Mucosa of rectum (tissue), 2 donors: Measurements from ENCODE around the gene ETF1.

Experiments used
- H3K27ac ChIP-seq, 2 donors: one replicate each; pipeline ENCODE4 v1.7.0; 2013; ENCODE audit warnings: inconsistent platforms in 2 of 2, low read depth in 2 of 2, low read length in 2 of 2
- H3K27me3 ChIP-seq, 2 donors: one replicate each; pipeline ENCODE4 v1.7.0; 2013; ENCODE audit warnings: low read length in 2 of 2; ENCODE audit not compliant: control insufficient read depth in 2 of 2, insufficient read depth in 2 of 2
- H3K36me3 ChIP-seq, 2 donors: one replicate each; pipeline ENCODE4 v1.7.0; 2013; ENCODE audit warnings: low read length in 2 of 2; ENCODE audit not compliant: control insufficient read depth in 2 of 2, insufficient read depth in 2 of 2
- H3K4me1 ChIP-seq, 2 donors: one replicate each; pipeline ENCODE4 v1.7.0; 2013; ENCODE audit warnings: low read length in 2 of 2, mild to moderate bottlenecking in 1 of 2; ENCODE audit not compliant: control insufficient read depth in 2 of 2, insufficient read depth in 2 of 2
- H3K4me3 ChIP-seq, 2 donors: one replicate each; pipeline ENCODE4 v1.7.0; 2013; ENCODE audit warnings: low read length in 2 of 2
- H3K9ac ChIP-seq, 2 donors: one replicate each; pipeline ENCODE4 v1.7.0; 2013; ENCODE audit warnings: low read length in 2 of 2, low read depth in 1 of 2, mild to moderate bottlenecking in 1 of 2
- H3K9me3 ChIP-seq, 2 donors: one replicate each; pipeline ENCODE4 v1.7.0; 2013; ENCODE audit warnings: low read length in 2 of 2; ENCODE audit not compliant: control insufficient read depth in 2 of 2
- donor health status: healthy.
- donor health status: Normal muscosa, but diverticular disease.

The ETF1 gene

GRCh38 chr5:138542956-138543729 is at the start of gene ETF1:
TSS of gene ETF1 (minus strand) at chr5:138543236. CDS start at chr5:138542918, 318 bp downstream.
- Histone ChIP-seq H3K9ac (peak within 1 kb of the TSS; percentile 97 to 100), H3K4me3 (peak within 1 kb of the TSS; percentile 87 to 98), H3K27me3 (no peaks in the 10 kb centered on the region), H3K27ac (peak within 1 kb of the TSS; percentile 96 to 100), H3K4me1 (peaks cover 26 to 31% of the 10 kb centered on the region in 2 donors), H3K36me3 (peaks cover 6 to 10% of the 10 kb centered on the region in 2 donors), H3K9me3 (no peaks in the 10 kb centered on the region)

GRCh38 chr5:138588013-138588788 is 45.2 kb upstream of the ETF1 start:
- peaks cover 3 to 6% of the 10 kb centered on the region in 2 donors for H3K4me1 ChIP-seq
- no peak overlapping the region for H3K9ac ChIP-seq
- no peak overlapping the region for H3K27ac ChIP-seq
- no peaks in the 10 kb centered on the region for H3K27me3 ChIP-seq
- no peaks in the 10 kb centered on the region for H3K9me3 ChIP-seq
- no peaks in the 10 kb centered on the region for H3K36me3 ChIP-seq
- no peak overlapping the region for H3K4me3 ChIP-seq

GRCh38 chr5:138585157-138585556 is 42.1 kb upstream of the ETF1 start:
- no peak overlapping the region for H3K27ac ChIP-seq
- H3K36me3 ChIP-seq: no peaks in the 10 kb centered on the region
- no peak overlapping the region for H3K9ac ChIP-seq
- peaks cover 0 to 6% of the 10 kb centered on the region in 2 donors for H3K4me1 ChIP-seq
- H3K27me3 ChIP-seq: no peaks in the 10 kb centered on the region
- H3K4me3 ChIP-seq: no peak overlapping the region
- no peaks in the 10 kb centered on the region for H3K9me3 ChIP-seq

- no peak overlapping the region for H3K27ac ChIP-seq
- H3K9ac ChIP-seq: no peak overlapping the region
- H3K4me1 ChIP-seq: peaks cover 0 to 6% of the 10 kb centered on the region in 2 donors
- H3K27me3 ChIP-seq: no peaks in the 10 kb centered on the region
- H3K36me3 ChIP-seq: no peaks in the 10 kb centered on the region
- H3K9me3 ChIP-seq: no peaks in the 10 kb centered on the region
- no peak overlapping the region for H3K4me3 ChIP-seq
These were observed 41.1 kb upstream of the ETF1 start for GRCh38 chr5:138583984-138584637.

- Histone ChIP-seq H3K27me3 (no peaks in the 10 kb centered on the region), H3K4me3 (no peak overlapping the region), H3K9me3 (no peaks in the 10 kb centered on the region), H3K4me1 (peaks cover 0 to 6% of the 10 kb centered on the region in 2 donors), H3K9ac (no peak overlapping the region), H3K27ac (no peak overlapping the region), H3K36me3 (no peaks in the 10 kb centered on the region)
These were observed 39.9 kb upstream of the ETF1 start for GRCh38 chr5:138582959-138583358.

- no peak overlapping the region for H3K9ac ChIP-seq
- no peak overlapping the region for H3K27ac ChIP-seq
- H3K4me3 ChIP-seq: no peak overlapping the region
- no peaks in the 10 kb centered on the region for H3K27me3 ChIP-seq
- H3K4me1 ChIP-seq: peaks cover 2 to 6% of the 10 kb centered on the region in 2 donors
- H3K36me3 ChIP-seq: no peaks in the 10 kb centered on the region
- no peaks in the 10 kb centered on the region for H3K9me3 ChIP-seq
These were observed 37.7 kb upstream of the ETF1 start for GRCh38 chr5:138580777-138581176.

GRCh38 chr5:138580001-138580400 is 37.0 kb upstream of the ETF1 start:
- Histone ChIP-seq H3K36me3 (no peaks in the 10 kb centered on the region), H3K9ac (no peak overlapping the region), H3K27me3 (no peaks in the 10 kb centered on the region), H3K27ac (no peak overlapping the region), H3K4me3 (no peak overlapping the region), H3K4me1 (peaks cover 3 to 5% of the 10 kb centered on the region in 2 donors), H3K9me3 (no peaks in the 10 kb centered on the region)

GRCh38 chr5:138579517-138579863 is 36.5 kb upstream of the ETF1 start:
- H3K9ac ChIP-seq: no peak overlapping the region
- H3K36me3 ChIP-seq: no peaks in the 10 kb centered on the region
- H3K9me3 ChIP-seq: no peaks in the 10 kb centered on the region
- no peaks in the 10 kb centered on the region for H3K27me3 ChIP-seq
- H3K27ac ChIP-seq: no peak overlapping the region
- peaks cover 0 to 3% of the 10 kb centered on the region in 2 donors for H3K4me1 ChIP-seq
- no peak overlapping the region for H3K4me3 ChIP-seq

- Histone ChIP-seq H3K27ac (no peak overlapping the region), H3K9me3 (no peaks in the 10 kb centered on the region), H3K4me3 (no peak overlapping the region), H3K4me1 (peaks cover 7 to 9% of the 10 kb centered on the region in 2 donors), H3K27me3 (no peaks in the 10 kb centered on the region), H3K9ac (no peak overlapping the region), H3K36me3 (peaks cover 6 to 10% of the 10 kb centered on the region in 2 donors)
These were observed 34.4 kb upstream of the ETF1 start for GRCh38 chr5:138577452-138577851.
